ENCODE measurements around the gene GAN.

Gene GAN

GRCh38 chr16:81284995-81285600, 29.7 kb upstream of the GAN start:
- H3K27ac Mint-ChIP-seq: no peak overlapping the region
- no peak for DNase-seq
- no peak overlapping the region for H3K4me3 Mint-ChIP-seq
- ATAC-seq: no peak
- H3K4me1 Mint-ChIP-seq: no peaks in the 10 kb centered on the region
- H3K9me3 Mint-ChIP-seq: no peaks in the 10 kb centered on the region
- H3K27me3 Mint-ChIP-seq: peaks cover 8% of the 10 kb centered on the region

GRCh38 chr16:81286190-81286589, 28.6 kb upstream of the GAN start:
- ATAC-seq: no peak
- DNase-seq: no peak
- no peaks in the 10 kb centered on the region for H3K9me3 Mint-ChIP-seq

GRCh38 chr16:81291117-81291516, 23.6 kb upstream of the GAN start:
- H3K27ac Mint-ChIP-seq: no peak overlapping the region
- ATAC-seq: no peak

More at GRCh38 chr16:81286190-81286589, 28.6 kb upstream of the GAN start:
- peaks cover 19% of the 10 kb centered on the region for H3K27me3 Mint-ChIP-seq
- no peaks in the 10 kb centered on the region for H3K4me1 Mint-ChIP-seq
- H3K4me3 Mint-ChIP-seq: no peak overlapping the region
- H3K27ac Mint-ChIP-seq: no peak overlapping the region

GRCh38 chr16:81292936-81293335, 21.8 kb upstream of the GAN start:
- no peak for DNase-seq
- Mint-ChIP-seq H3K4me3 (no peak overlapping the region), H3K4me1 (no peaks in the 10 kb centered on the region)

More at GRCh38 chr16:81291117-81291516, 23.6 kb upstream of the GAN start:
- H3K4me3 Mint-ChIP-seq: no peak overlapping the region
- H3K27me3 Mint-ChIP-seq: peaks cover 47% of the 10 kb centered on the region
- no peaks in the 10 kb centered on the region for H3K9me3 Mint-ChIP-seq
- H3K4me1 Mint-ChIP-seq: no peaks in the 10 kb centered on the region
- DNase-seq: no peak

GRCh38 chr16:81293909-81294802, 20.6 kb upstream of the GAN start:
- Mint-ChIP-seq H3K27ac (no peak overlapping the region), H3K4me1 (no peaks in the 10 kb centered on the region), H3K27me3 (peaks cover 54% of the 10 kb centered on the region), H3K4me3 (no peak overlapping the region), H3K9me3 (no peaks in the 10 kb centered on the region)
- DNase-seq (no peak), ATAC-seq (no peak)

More at GRCh38 chr16:81292936-81293335, 21.8 kb upstream of the GAN start:
- H3K27me3 Mint-ChIP-seq: peaks cover 58% of the 10 kb centered on the region
- no peaks in the 10 kb centered on the region for H3K9me3 Mint-ChIP-seq
- no peak overlapping the region for H3K27ac Mint-ChIP-seq
- ATAC-seq: no peak

GRCh38 chr16:81296631-81297030, 18.1 kb upstream of the GAN start:
- no peak for DNase-seq
- Mint-ChIP-seq H3K27me3 (peaks cover 36% of the 10 kb centered on the region), H3K9me3 (peaks cover 0 to 6% of the 10 kb centered on the region in 2 donors), H3K4me3 (no peak overlapping the region), H3K27ac (no peak overlapping the region), H3K4me1 (peaks cover 5% of the 10 kb centered on the region)
- no peak for ATAC-seq

- Mint-ChIP-seq H3K27me3 (no peaks in the 10 kb centered on the region), H3K4me1 (peaks cover 42% of the 10 kb centered on the region), H3K27ac (no peak overlapping the region), H3K4me3 (no peak overlapping the region), H3K9me3 (no peaks in the 10 kb centered on the region)
- no peak for ATAC-seq
- DNase-seq: no peak
These were observed 7.0 kb upstream of the GAN start for GRCh38 chr16:81307770-81308169.

- Mint-ChIP-seq H3K4me3 (peak overlapping the region in 1 of 2 donors; percentile 2), H3K27ac (no peak overlapping the region), H3K9me3 (no peaks in the 10 kb centered on the region), H3K27me3 (no peaks in the 10 kb centered on the region), H3K4me1 (peaks cover 60% of the 10 kb centered on the region)
- ATAC-seq (peak; percentile 25), DNase-seq (no peak)
These were observed 4.6 kb upstream of the GAN start for GRCh38 chr16:81310045-81310644.

GRCh38 chr16:81311762-81312161, 3.0 kb upstream of the GAN start:
- Mint-ChIP-seq H3K4me1 (peaks cover 69% of the 10 kb centered on the region), H3K27me3 (no peaks in the 10 kb centered on the region), H3K9me3 (no peaks in the 10 kb centered on the region), H3K4me3 (no peak overlapping the region), H3K27ac (no peak overlapping the region)
- DNase-seq (no peak), ATAC-seq (no peak)

GRCh38 chr16:81313701-81314602, 810 bp upstream of the GAN start:
- Mint-ChIP-seq H3K4me1 (peaks cover 69% of the 10 kb centered on the region), H3K27me3 (no peaks in the 10 kb centered on the region), H3K27ac (peak overlapping the region; percentile 86 to 97), H3K9me3 (no peaks in the 10 kb centered on the region), H3K4me3 (peak overlapping the region; percentile 83 to 94)
- DNase-seq (peak in 1 of 2 donors; percentile 2), ATAC-seq (no peak)

GRCh38 chr16:81315271-81316175, 761 bp downstream of the GAN start:
- Mint-ChIP-seq H3K27ac (peak overlapping the region in 1 of 2 donors; percentile 95), H3K4me1 (peaks cover 74% of the 10 kb centered on the region), H3K9me3 (no peaks in the 10 kb centered on the region), H3K4me3 (peak overlapping the region; percentile 83 to 94), H3K27me3 (no peaks in the 10 kb centered on the region)
- DNase-seq (peak; percentile 50 to 51), ATAC-seq (peak; percentile 42)

GRCh38 chr16:81316176-81316496, 1.4 kb downstream of the GAN start:
- ATAC-seq (no peak), DNase-seq (no peak)
- H3K4me3 Mint-ChIP-seq: peak overlapping the region; percentile 83 to 90
- H3K27ac Mint-ChIP-seq: no peak overlapping the region
- peaks cover 78% of the 10 kb centered on the region for H3K4me1 Mint-ChIP-seq
- no peaks in the 10 kb centered on the region for H3K27me3 Mint-ChIP-seq
- H3K9me3 Mint-ChIP-seq: no peaks in the 10 kb centered on the region

- no peak for ATAC-seq
- Mint-ChIP-seq H3K4me3 (no peak overlapping the region), H3K4me1 (peaks cover 65% of the 10 kb centered on the region)
These were observed 3.9 kb downstream of the GAN start for GRCh38 chr16:81318711-81319110.

GRCh38 chr16:81319221-81319912, 4.6 kb downstream of the GAN start:
- H3K9me3 Mint-ChIP-seq: no peaks in the 10 kb centered on the region
- no peak overlapping the region for H3K27ac Mint-ChIP-seq
- ATAC-seq: no peak

More at GRCh38 chr16:81318711-81319110, 3.9 kb downstream of the GAN start:
- no peak overlapping the region for H3K27ac Mint-ChIP-seq
- DNase-seq: no peak
- H3K27me3 Mint-ChIP-seq: no peaks in the 10 kb centered on the region
- H3K9me3 Mint-ChIP-seq: no peaks in the 10 kb centered on the region

More at GRCh38 chr16:81319221-81319912, 4.6 kb downstream of the GAN start:
- Mint-ChIP-seq H3K4me1 (peaks cover 63% of the 10 kb centered on the region), H3K27me3 (no peaks in the 10 kb centered on the region), H3K4me3 (no peak overlapping the region)
- DNase-seq: no peak
